GM19035 (cell line): ENCODE data around the gene MED9.
A peak's percentile ranks its signal among the peaks of the same experiment; 100 is the strongest.
"Not testable (repeated sequence)": the region's sequence is repeated elsewhere in the genome, so short reads cannot be mapped to it uniquely, and the experiment has no call there.

Experiments
- ATAC-seq: cut with Tn5 transposase; IDR thresholded peaks from one replicate; pipeline ENCODE4 v1.9.1; 2021; ENCODE audit not compliant: unreplicated experiment

MED9 gene

DNA sequence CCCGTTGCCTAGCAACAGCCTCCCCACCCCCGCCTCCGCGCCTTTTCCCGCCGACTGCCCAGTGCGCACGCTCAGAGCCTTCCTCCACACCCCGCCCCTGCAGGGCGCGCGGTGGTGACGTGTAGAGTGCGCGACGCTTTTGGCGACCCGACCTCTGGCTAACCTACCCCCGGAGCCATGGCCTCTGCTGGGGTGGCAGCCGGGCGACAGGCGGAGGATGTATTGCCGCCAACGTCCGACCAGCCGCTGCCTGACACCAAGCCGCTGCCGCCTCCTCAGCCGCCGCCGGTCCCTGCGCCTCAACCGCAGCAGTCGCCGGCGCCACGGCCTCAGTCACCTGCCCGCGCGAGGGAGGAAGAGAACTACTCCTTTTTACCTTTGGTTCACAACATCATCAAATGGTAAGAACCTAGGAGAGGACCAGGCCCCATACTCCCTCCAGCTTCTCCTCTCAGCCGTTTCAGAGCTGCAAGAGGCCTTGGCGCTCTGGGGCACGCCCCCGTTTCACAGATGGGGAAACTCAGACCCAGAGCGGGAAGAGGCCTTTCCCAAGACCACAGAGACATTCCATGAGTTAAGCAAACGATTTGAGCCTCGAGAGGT, at the start of gene MED9:
MED9 (plus strand) TSS at position 136 of the 603 bp plus-strand sequence; CDS start at position 178, 42 bp downstream.
- ATAC-seq: peak; percentile 86

DNA sequence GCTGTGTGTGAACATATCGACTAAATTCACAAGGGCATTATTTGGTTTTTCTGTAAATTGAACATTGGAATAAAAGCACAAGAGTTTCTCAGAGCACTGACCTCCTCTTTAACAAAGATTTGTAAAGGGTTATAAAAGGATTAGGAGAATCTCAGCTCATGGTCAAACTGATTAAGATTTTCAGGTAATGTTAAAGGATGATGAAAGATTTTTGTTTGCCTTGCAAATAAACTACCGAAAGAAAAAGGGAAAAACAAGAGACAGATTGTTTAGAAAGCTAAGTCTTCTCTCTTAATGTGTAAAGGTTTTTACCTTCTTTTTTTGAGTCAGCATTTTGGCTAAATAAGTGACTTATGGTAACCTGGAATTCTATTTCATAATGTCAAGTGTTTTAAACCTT, 47.6 kb upstream of the MED9 start:
- no peak for ATAC-seq

GRCh38 chr17:17430924-17431323, 45.9 kb upstream of the MED9 start:
- not testable (repeated sequence) for ATAC-seq

- no peak for ATAC-seq
Measured at GRCh38 chr17:17431605-17432004, 45.2 kb upstream of the MED9 start.

- ATAC-seq: no peak
Measured at GRCh38 chr17:17433000-17433703, 43.6 kb upstream of the MED9 start.

DNA sequence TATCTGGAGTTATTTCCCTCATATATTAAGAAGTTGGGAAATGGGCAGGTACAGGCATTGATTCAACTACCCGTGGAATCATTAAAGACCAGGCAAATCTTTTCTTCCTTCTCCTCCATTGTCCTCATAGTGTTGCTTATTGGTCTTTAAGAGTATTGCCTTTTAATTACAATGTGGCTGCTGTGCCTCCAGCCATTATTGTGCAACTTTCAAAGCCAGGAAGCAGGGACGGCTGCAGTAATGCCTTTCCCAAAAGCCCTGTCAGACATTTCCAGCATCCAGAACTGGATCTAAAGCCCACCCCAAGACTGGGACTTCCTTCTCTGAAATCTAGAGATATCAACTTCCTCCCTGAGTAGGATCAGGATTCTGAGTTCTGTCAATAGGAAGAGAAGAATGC, 42.3 kb upstream of the MED9 start:
- no peak for ATAC-seq

DNA sequence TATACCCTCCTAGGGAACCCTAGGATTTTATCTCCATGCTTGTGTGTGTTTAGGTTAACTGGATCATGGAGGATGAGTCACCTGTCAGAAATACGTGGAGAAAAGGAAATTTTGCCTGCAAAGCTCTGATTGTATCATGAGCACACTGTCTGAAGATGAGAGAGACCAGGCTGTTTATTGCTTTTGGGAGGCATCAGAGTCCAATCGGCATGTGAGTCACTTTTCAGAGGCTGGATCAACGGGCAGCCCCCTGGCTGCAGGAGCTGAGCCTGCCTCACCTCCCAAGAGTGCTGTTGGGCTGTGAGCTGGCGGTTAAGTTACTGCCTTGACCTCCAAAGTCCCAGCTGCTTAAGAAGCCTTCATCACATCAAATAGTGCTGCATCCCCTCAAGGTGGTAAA, 41.5 kb upstream of the MED9 start:
- ATAC-seq: no peak

DNA sequence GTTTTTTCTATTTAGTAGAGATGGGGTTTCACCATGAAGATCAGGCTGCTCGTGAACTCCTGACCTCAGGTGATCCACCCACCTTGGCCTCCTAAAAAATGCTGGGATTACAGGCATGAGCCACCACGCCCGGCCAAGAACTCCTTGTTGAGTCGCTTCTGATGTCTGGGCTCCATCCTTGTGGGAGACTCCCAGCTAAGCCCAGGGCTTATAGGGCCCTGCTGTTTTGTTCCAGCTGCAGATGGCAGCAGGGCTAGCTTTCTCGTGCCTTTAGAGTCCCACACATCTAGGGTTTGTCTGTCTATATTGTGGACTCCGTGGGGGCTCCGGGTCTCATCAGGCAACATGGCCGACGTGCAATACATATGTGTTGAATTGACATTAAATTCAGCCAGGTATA, 39.3 kb upstream of the MED9 start:
- no peak for ATAC-seq

- no peak for ATAC-seq
Measured at GRCh38 chr17:17437893-17438292, 38.9 kb upstream of the MED9 start.

- no peak for ATAC-seq
Measured at GRCh38 chr17:17440010-17440843, 36.6 kb upstream of the MED9 start.

- no peak for ATAC-seq
Measured at GRCh38 chr17:17440938-17441675, 35.7 kb upstream of the MED9 start.

DNA sequence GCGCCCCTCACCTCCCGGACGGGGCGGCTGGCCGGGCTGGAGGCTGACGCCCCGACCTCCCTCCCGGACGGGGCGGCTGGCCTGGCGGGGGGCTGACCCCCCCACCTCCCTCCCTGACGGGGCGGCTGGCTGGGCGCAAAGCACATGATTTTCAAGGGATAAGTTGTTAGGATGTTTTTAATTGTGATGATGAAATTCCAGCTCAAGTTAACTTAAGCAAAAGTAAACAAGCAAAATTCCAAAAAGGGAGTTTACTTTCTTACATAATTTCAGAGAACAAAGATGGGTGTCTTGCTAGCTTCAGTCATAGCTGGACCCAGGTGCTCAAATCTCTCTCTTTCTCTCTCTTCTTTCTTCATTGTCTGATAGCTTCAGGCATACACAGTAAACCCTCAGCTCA, 33.6 kb upstream of the MED9 start:
- ATAC-seq: no peak

DNA sequence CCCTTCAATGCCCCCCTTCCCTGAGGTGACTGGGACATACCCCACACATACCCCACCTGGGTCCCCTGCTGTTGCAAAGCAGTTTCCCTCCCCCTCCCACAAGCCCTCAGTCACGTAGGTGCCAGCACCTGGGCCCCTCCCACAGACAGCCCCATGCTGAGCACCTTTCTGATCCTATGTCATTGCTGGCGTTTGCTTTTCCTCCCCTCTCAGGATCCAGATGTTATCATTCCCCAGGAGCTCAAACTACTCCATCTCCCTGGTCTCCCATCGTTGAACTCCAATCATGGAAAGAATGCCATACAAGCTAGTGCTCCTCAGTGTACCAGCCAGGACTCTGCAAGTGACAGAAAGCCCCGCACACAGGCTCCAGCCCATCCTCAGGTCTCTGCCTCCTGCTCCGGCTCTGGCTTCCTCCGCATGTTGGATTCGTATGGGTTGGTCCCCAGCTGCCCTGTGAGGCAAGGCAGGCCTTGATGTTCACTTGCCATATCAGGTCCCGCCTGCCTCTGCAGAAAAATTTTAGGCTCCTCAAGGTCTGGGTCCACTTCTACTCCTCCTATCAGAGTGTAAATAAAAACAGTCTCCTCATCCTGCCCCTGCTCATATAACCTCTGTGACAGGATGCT, 31.4 kb upstream of the MED9 start:
- no peak for ATAC-seq

DNA sequence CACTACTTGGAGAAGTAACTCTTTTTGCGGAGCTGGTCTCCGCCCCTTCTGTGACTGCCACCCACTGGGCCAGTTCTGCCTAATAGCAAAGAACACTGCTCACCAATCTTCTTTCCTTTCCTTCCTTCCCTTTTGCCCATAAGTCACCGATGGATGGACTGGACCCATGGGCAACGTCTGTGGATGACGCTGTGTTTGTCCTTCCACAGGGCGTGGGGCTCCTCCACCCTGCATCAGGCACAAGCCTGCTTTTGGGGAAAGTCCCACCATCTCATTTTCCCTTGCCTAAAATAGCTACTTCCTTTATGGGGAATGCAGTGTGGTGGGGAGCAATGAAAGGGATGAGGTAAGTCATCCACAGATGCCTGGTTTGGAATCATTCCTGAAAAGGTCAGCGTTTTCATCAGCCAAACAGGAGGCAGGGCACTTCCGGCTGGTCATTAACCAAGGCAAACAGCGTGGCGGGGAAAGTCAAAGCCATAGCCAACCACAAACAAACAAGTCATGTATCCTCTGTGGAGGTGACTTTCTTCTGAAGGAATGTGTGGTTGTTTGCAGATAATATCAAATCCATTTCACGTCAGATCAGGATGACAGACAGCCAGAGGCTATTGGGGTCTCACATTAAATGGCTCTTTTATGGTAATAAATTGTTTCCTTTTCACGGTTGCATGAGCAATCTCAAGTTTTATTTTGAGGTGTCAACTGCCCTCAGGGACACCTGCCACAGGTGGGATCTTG, 30.7 kb upstream of the MED9 start:
- no peak for ATAC-seq

DNA sequence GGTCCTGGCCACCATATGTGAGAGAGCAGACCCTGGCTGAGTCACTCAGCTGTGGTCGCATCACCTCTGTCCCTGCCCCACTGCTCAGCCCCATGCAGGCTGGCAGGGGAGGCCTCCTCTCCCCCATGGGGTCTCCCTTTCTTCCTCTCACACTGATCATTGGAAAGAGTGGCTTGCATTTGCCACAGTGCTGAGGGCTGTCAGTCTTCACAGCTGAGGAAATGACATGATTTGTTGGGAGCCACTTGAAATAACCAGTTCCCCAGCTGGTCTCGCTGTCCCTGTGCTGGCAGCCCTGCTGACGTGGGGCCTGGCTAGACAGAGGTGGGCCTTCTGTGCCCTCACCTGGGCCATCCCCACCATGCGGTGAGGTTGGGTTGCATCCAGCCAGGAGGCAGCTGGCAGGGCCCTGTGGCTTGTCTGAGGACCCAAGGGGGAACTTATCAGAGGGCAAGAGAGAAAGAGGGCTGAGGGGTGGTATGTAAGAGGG, 30.1 kb upstream of the MED9 start:
- ATAC-seq: no peak

GRCh38 chr17:17447264-17447663, 29.5 kb upstream of the MED9 start:
- no peak for ATAC-seq

DNA sequence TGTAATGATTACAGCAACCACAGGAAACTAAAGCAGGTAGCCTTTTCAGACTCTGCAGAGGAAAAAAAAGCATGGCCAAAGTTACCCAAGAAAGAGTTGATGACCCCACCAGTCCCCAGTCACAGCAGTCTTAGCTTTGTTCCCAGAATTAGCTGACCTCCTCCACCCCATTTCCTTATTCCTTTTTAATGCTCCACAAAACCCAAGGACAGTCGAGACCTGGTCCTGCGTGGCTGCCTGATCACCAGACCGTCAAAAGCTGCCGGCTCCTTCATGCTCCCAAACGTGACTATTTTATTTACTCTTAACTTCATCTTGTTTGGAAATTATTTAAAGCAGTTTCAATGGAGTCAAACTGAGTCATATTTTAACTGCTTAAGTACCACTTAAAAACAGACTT, 28.7 kb upstream of the MED9 start:
- no peak for ATAC-seq

DNA sequence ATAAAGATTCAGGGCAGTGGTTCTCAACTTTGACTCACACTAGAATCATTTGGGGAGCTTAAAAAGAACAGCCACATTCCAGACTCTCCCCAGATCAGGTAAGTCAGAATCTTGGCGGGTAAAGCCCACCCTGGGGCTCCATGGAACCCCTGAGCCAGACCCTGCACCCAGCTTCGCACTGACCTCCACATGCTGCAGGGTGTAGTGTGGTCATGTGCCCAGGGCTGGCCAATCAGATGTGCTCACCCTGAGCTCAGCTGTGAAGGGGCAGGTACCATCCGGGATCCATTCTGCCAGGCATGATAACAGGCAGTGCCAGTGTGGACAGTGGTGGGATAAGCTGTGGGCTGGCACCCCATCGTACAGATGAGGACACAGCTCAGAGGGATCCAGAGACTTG, 28.1 kb upstream of the MED9 start:
- ATAC-seq: no peak

DNA sequence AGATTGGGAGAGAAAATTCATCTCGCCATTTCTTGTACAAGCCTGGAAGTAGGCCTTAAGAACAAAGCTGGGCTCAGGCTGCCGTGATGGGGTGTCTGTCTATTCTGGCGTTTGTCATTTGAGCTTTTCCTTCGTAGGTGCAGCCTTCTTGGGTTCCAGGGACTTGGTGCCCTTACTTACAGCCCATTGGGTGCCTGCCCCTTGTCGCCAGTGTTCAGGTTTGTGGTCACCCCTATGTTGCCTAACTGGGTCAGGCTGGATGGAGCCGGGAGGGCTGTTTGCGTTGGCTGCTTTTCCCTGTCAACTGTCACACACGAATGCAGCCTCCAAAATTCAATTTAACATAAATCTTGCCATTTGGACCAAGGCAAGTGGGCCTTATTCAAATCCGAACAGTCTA, 23.7 kb upstream of the MED9 start:
- ATAC-seq: no peak

GRCh38 chr17:17454276-17454675, 22.5 kb upstream of the MED9 start:
- ATAC-seq: no peak
